ENCODE measurements around the gene THBD. TPM values are rescaled to one million over a fixed set of nuclear protein-coding genes. Genes with fewer than 3 reads are reported as not detected.

Gene THBD
- total RNA-seq, 2 donors from 2014 or later: 1.0 to 1.1 TPM

- peak overlapping the region; percentile 76 for H3K4me3 Mint-ChIP-seq
- H3K36me3 Mint-ChIP-seq (ENCODE audit: low read depth): peaks cover 3% of the 10 kb centered on the region
- H3K27ac Mint-ChIP-seq: no peak overlapping the region
- peaks cover 3% of the 10 kb centered on the region for H3K4me1 Mint-ChIP-seq
- no peaks in the 10 kb centered on the region for H3K9me3 ChIP-seq (ENCODE audit: control insufficient read depth, low read length, poor library complexity, severe bottlenecking)
- H3K27me3 Mint-ChIP-seq: peaks cover 50% of the 10 kb centered on the region
- peak in 1 of 3 donors; percentile 14 for DNase-seq
- peak; percentile 79 for ATAC-seq
Observed at GRCh38 chr20:23048283-23049200, 930 bp downstream of the THBD start.

DNA sequence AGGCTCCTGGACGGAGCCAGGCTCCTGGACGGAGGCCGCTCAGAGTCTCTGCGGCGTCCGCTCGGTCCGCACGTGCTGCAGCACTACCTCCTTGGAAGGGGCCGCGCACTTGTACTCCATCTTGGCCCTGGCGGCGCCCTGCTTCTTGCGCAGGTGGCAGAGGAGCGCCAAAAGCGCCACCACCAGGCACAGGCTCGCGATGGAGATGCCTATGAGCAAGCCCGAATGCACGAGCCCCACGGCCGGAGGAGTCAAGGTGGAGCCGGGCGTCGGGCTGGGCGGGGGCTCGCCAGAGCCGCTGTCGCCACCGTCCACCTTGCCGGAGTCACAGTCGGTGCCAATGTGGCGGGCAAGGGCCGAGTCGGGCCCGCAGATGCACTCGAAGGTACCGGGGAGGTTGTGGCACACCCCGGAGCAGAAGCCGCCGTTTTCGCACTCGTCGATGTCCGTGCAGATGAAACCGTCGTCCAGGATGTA lies 1.7 kb downstream of the THBD start:
- H3K27me3 Mint-ChIP-seq: peaks cover 48% of the 10 kb centered on the region
- ATAC-seq: peak; percentile 23
- H3K4me3 Mint-ChIP-seq: peak overlapping the region; percentile 71
- no peaks in the 10 kb centered on the region for H3K9me3 ChIP-seq (ENCODE audit: control insufficient read depth, low read length, poor library complexity, severe bottlenecking)
- peaks cover 3% of the 10 kb centered on the region for H3K36me3 Mint-ChIP-seq (ENCODE audit: low read depth)
- peaks cover 3% of the 10 kb centered on the region for H3K4me1 Mint-ChIP-seq
- DNase-seq: no peak
- no peak overlapping the region for H3K27ac Mint-ChIP-seq

DNA sequence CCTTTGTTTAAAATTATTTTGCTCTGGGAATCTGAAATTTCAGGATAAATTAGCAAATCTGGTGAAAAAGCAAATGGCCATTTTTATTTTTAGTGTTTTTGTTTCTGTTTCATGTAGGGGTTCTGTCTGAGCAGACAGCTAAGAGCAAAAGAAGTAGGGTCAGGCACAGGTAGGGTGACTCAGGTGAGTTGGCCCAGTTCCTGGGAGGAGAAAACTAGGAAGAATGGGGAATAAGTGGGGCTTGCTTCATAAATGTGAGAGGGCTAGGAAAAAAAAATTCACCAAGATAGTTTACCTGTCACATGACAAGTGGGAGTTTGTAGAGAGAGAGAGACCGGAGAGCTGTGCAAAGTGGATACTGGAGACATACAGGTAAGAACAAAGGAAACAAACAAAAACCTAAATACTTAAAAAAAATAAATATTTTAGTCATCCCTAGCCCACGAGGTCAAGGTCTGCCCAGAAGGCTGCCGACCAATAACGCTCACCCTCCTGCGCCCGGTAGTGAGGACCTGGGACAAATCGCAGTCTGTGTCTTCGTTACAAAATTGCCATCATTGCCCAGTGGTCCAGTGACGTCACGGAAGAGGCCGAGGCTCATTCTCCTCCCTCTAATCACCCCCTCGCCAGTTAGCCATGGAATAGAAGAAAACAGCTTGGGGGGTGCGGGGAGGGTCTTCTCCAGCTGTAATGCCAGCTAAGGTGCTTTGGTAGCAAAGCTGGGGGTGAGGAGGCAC lies 2.3 kb downstream of the THBD start:
- no peaks in the 10 kb centered on the region for H3K9me3 ChIP-seq (ENCODE audit: control insufficient read depth, low read length, poor library complexity, severe bottlenecking)
- Mint-ChIP-seq H3K36me3 (ENCODE audit: low read depth) (peaks cover 3% of the 10 kb centered on the region), H3K4me1 (peaks cover 3% of the 10 kb centered on the region), H3K4me3 (peak overlapping the region; percentile 71), H3K27me3 (peaks cover 48% of the 10 kb centered on the region), H3K27ac (no peak overlapping the region)
- ATAC-seq (no peak), DNase-seq (no peak)

- Mint-ChIP-seq H3K4me1 (peaks cover 3% of the 10 kb centered on the region), H3K27ac (no peak overlapping the region), H3K4me3 (no peak overlapping the region), H3K36me3 (ENCODE audit: low read depth) (peaks cover 3% of the 10 kb centered on the region), H3K27me3 (peaks cover 46% of the 10 kb centered on the region)
- DNase-seq: no peak
- no peaks in the 10 kb centered on the region for H3K9me3 ChIP-seq (ENCODE audit: control insufficient read depth, low read length, poor library complexity, severe bottlenecking)
- ATAC-seq: no peak
Observed at GRCh38 chr20:23046431-23046830, 3.0 kb downstream of the THBD start.

DNA sequence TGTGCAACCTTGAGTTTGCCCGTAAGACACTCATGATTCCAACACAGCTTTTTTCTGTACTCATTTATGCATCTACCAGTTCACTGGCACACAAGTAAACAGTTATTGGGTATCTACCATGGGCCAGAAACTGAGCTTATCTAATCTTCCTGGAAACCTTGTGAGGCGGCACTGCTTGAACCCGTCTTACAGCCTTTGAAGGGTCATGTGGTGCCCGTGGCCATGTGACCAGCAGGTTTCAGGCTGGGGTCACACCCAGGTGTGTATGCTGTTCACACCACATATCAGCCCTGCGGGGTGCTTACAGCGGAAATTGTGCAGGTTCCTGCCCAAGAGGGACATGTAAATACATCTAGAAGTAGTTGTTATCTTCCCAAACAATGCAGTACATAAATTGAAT lies 6.1 kb downstream of the THBD start:
- H3K27me3 Mint-ChIP-seq: peaks cover 59% of the 10 kb centered on the region
- ATAC-seq: no peak
- H3K4me3 Mint-ChIP-seq: no peak overlapping the region
- H3K9me3 ChIP-seq (ENCODE audit: control insufficient read depth, low read length, poor library complexity, severe bottlenecking): no peaks in the 10 kb centered on the region
- H3K4me1 Mint-ChIP-seq: no peaks in the 10 kb centered on the region
- no peak overlapping the region for H3K27ac Mint-ChIP-seq
- peaks cover 3% of the 10 kb centered on the region for H3K36me3 Mint-ChIP-seq (ENCODE audit: low read depth)
- DNase-seq: no peak

DNA sequence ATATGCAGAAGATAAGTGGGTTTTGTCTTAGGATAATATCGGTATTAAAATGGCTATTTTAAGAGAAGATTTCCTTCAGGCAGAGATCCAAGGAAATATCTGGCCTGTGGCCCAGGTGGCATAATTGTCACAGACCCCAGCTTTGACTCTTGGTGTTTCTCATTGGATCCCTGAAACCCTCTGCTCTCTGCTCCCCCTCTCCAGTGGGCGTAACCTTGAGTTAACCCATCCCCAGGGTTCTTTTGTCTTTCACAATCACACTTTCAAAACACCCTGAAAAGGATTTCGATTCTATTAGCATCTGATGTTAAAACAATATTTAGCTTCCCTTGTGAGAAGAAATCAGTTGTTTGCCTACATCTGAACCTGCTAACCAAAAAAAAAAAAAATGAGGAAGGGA lies 7.2 kb downstream of the THBD start:
- no peaks in the 10 kb centered on the region for H3K9me3 ChIP-seq (ENCODE audit: control insufficient read depth, low read length, poor library complexity, severe bottlenecking)
- no peak for ATAC-seq
- H3K36me3 Mint-ChIP-seq (ENCODE audit: low read depth): peaks cover 3% of the 10 kb centered on the region
- H3K27ac Mint-ChIP-seq: no peak overlapping the region
- no peak for DNase-seq
- H3K4me1 Mint-ChIP-seq: no peaks in the 10 kb centered on the region
- peaks cover 65% of the 10 kb centered on the region for H3K27me3 Mint-ChIP-seq
- H3K4me3 Mint-ChIP-seq: no peak overlapping the region

GRCh38 chr20:23039885-23040508 lies 9.5 kb downstream of the THBD start:
- Mint-ChIP-seq H3K4me1 (no peaks in the 10 kb centered on the region), H3K4me3 (no peak overlapping the region), H3K27me3 (peaks cover 66% of the 10 kb centered on the region), H3K27ac (no peak overlapping the region), H3K36me3 (ENCODE audit: low read depth) (no peaks in the 10 kb centered on the region)
- no peak for DNase-seq
- ATAC-seq: no peak
- H3K9me3 ChIP-seq (ENCODE audit: control insufficient read depth, low read length, poor library complexity, severe bottlenecking): no peaks in the 10 kb centered on the region

DNA sequence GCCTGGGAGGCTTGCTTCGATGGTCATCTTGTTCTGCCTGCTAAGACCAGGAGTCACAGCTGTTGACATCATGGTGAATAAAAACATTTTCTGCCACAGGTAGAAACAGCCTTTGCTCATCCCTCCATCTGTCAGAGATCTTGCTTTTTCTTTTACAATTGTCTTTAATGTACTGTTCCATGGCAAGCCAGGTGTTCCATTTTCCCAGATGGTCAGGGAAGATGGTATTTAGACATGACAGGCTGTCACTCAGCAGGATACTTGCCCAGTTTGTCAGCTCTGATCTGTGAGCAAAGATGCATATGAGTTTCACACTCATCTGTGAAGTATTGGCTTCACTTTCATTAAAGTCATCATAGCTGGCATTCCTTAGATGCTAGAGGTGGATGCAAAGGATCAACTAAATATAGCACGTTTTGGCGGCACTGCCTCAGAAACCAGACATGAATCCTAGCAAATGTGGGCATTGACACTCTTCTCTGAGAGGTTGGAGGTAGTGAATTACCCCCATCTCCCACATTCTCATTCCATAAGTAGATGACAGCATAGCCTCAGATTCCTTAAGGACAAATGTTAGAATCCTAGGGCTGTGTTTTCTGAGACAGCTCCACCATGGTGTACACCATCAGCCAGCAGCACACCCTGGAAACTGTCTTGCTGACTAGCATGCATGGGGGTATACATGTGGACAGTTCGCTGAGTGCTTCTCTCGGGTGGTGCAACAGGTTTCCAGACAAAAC lies 10.2 kb downstream of the THBD start:
- Mint-ChIP-seq H3K27ac (no peak overlapping the region), H3K27me3 (peaks cover 62% of the 10 kb centered on the region), H3K36me3 (ENCODE audit: low read depth) (no peaks in the 10 kb centered on the region), H3K4me1 (no peaks in the 10 kb centered on the region), H3K4me3 (no peak overlapping the region)
- ATAC-seq (no peak), DNase-seq (no peak)
- no peaks in the 10 kb centered on the region for H3K9me3 ChIP-seq (ENCODE audit: control insufficient read depth, low read length, poor library complexity, severe bottlenecking)

DNA sequence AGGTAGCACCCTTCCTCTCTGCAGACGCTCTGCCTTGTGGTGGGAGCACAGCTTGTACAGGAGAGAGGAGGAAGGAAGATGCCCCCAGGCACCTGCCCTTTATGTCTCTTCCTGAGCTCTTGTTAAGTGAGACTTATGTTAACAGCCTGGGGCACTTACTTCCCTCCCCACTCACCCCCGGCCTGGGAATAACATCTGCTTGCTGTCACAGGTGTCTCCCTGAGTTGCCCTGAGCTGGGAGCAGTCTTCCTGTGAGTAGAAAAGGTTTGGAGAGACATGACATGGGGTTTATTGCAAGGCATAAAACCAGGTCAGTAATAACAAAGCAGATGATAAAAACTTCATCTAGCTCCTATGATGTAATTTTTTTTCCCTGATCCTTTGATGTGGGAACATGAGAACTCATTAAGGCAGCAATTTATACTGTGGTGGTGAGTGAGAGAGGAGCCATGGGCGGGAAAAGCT lies 12.4 kb downstream of the THBD start:
- DNase-seq: no peak
- Mint-ChIP-seq H3K36me3 (ENCODE audit: low read depth) (peaks cover 3% of the 10 kb centered on the region), H3K4me1 (no peaks in the 10 kb centered on the region), H3K27me3 (peaks cover 68% of the 10 kb centered on the region), H3K27ac (no peak overlapping the region), H3K4me3 (no peak overlapping the region)
- H3K9me3 ChIP-seq (ENCODE audit: control insufficient read depth, low read length, poor library complexity, severe bottlenecking): no peaks in the 10 kb centered on the region
- no peak for ATAC-seq

GRCh38 chr20:23036371-23036770 lies 13.1 kb downstream of the THBD start:
- DNase-seq (no peak), ATAC-seq (no peak)
- Mint-ChIP-seq H3K4me1 (no peaks in the 10 kb centered on the region), H3K27ac (no peak overlapping the region), H3K4me3 (no peak overlapping the region), H3K36me3 (ENCODE audit: low read depth) (peaks cover 3% of the 10 kb centered on the region), H3K27me3 (peaks cover 75% of the 10 kb centered on the region)
- no peaks in the 10 kb centered on the region for H3K9me3 ChIP-seq (ENCODE audit: control insufficient read depth, low read length, poor library complexity, severe bottlenecking)

DNA sequence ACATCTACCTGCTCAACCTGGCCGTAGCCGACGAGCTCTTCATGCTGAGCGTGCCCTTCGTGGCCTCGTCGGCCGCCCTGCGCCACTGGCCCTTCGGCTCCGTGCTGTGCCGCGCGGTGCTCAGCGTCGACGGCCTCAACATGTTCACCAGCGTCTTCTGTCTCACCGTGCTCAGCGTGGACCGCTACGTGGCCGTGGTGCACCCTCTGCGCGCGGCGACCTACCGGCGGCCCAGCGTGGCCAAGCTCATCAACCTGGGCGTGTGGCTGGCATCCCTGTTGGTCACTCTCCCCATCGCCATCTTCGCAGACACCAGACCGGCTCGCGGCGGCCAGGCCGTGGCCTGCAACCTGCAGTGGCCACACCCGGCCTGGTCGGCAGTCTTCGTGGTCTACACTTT lies 13.7 kb downstream of the THBD start:
- H3K27me3 Mint-ChIP-seq: peaks cover 76% of the 10 kb centered on the region
- ATAC-seq: no peak
- H3K4me3 Mint-ChIP-seq: no peak overlapping the region

GRCh38 chr20:23034721-23035671 lies 14.5 kb downstream of the THBD start, which contains the start of gene SSTR4:
Gene SSTR4 (plus strand): TSS chr20:23035312. CDS start chr20:23035484, 172 bp downstream.
- no peaks in the 10 kb centered on the region for H3K4me1 Mint-ChIP-seq
- DNase-seq: no peak
- no peak for ATAC-seq
- H3K36me3 Mint-ChIP-seq (ENCODE audit: low read depth): peaks cover 3% of the 10 kb centered on the region
- no peak within 1 kb of the TSS for H3K4me3 Mint-ChIP-seq
- no peaks in the 10 kb centered on the region for H3K9me3 ChIP-seq (ENCODE audit: control insufficient read depth, low read length, poor library complexity, severe bottlenecking)
- peaks cover 69% of the 10 kb centered on the region for H3K27me3 Mint-ChIP-seq
- no peak within 1 kb of the TSS for H3K27ac Mint-ChIP-seq

More for the DNA sequence above, 13.7 kb downstream of the THBD start:
- no peaks in the 10 kb centered on the region for H3K9me3 ChIP-seq (ENCODE audit: control insufficient read depth, low read length, poor library complexity, severe bottlenecking)
- Mint-ChIP-seq H3K36me3 (ENCODE audit: low read depth) (peaks cover 3% of the 10 kb centered on the region), H3K27ac (no peak overlapping the region), H3K4me1 (no peaks in the 10 kb centered on the region)
- DNase-seq: no peak

Data from T-helper 17 cell (primary cell).